HL-60 (cell line): ENCODE results near the gene TACR2.

ENCODE experiments used
- CTCF ChIP-seq: IDR thresholded peaks from one replicate; pipeline ENCODE4 v1.5.1; 2011; ENCODE audit warnings: low read length, control low read depth, inconsistent platforms; ENCODE audit not compliant: insufficient read depth
- POLR2AphosphoS5 ChIP-seq: IDR thresholded peaks from 2 replicates; pipeline ENCODE4 v1.6.1; 2012; ENCODE audit warnings: low read depth
- SPI1 ChIP-seq: IDR thresholded peaks from 2 replicates; pipeline ENCODE4 v1.6.1; 2012; ENCODE audit warnings: low read depth, mild to moderate bottlenecking, borderline replicate concordance
- TF ChIP-seq, protein P1 (sequence below): IDR thresholded peaks from 2 replicates; pipeline ENCODE4 v1.6.1; 2012; ENCODE audit warnings: low read depth; ENCODE audit not compliant: insufficient replicate concordance

- TF ChIP-seq CTCF (peak; percentile 26), SPI1 (no peak), POLR2AphosphoS5 (no peak)
- TF ChIP-seq, protein P1, sequence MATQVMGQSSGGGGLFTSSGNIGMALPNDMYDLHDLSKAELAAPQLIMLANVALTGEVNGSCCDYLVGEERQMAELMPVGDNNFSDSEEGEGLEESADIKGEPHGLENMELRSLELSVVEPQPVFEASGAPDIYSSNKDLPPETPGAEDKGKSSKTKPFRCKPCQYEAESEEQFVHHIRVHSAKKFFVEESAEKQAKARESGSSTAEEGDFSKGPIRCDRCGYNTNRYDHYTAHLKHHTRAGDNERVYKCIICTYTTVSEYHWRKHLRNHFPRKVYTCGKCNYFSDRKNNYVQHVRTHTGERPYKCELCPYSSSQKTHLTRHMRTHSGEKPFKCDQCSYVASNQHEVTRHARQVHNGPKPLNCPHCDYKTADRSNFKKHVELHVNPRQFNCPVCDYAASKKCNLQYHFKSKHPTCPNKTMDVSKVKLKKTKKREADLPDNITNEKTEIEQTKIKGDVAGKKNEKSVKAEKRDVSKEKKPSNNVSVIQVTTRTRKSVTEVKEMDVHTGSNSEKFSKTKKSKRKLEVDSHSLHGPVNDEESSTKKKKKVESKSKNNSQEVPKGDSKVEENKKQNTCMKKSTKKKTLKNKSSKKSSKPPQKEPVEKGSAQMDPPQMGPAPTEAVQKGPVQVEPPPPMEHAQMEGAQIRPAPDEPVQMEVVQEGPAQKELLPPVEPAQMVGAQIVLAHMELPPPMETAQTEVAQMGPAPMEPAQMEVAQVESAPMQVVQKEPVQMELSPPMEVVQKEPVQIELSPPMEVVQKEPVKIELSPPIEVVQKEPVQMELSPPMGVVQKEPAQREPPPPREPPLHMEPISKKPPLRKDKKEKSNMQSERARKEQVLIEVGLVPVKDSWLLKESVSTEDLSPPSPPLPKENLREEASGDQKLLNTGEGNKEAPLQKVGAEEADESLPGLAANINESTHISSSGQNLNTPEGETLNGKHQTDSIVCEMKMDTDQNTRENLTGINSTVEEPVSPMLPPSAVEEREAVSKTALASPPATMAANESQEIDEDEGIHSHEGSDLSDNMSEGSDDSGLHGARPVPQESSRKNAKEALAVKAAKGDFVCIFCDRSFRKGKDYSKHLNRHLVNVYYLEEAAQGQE, result no peak
Measured at GRCh38 chr10:69413221-69413865, 3.4 kb downstream of the TACR2 start.
